Adipose tissue (tissue), 3 donors: ENCODE data around the gene CPED1. TPM values are rescaled to one million over a fixed set of nuclear protein-coding genes. Genes with fewer than 3 reads are reported as not detected.
"Not testable (repeated sequence)": the region's sequence is repeated elsewhere in the genome, so short reads cannot be mapped to it uniquely, and the experiment has no call there.

Experiments
- H3K27ac ChIP-seq: one replicate; pipeline ENCODE4 v1.5.1; 2013; ENCODE audit warnings: low read depth, low read length
- WGBS, 3 donors: extraction: QIAGEN DNeasy Blood & Tissue Kit; methylation state at CpG; one replicate each; pipeline ENCODE4 v1.1.7; 2013; 5-methylcytosine and 5-hydroxymethylcytosine counted together
- polyA plus RNA-seq, 3 donors: library from polyadenylated mRNA; stranded (reverse); fragments of 200-250 nt; gene quantifications; one replicate each; pipeline ENCODE4 v1.2.3, GENCODE V29; 2013
- donor health status: healthy with polysubstance abuse.
- donor health status: Bipolar disorder and iron deficiency.
- donor health status: healthy.

The CPED1 gene
- polyA plus RNA-seq, 3 donors = 0.92 to 15.1 (median 13.9) TPM

- no peak overlapping the region for H3K27ac ChIP-seq
Observed at GRCh38 chr7:120992965-120993494, 4.5 kb downstream of the CPED1 start.

GRCh38 chr7:120993553-120994191 lies 5.2 kb downstream of the CPED1 start:
- H3K27ac ChIP-seq = no peak overlapping the region
- 75 to 86% (median 85%) methylated on average over 5 of the region's 5 CpGs for WGBS, 3 donors

- 56 to 87% (median 68%) methylated on average over 5 of the region's 5 CpGs for WGBS, 3 donors
- H3K27ac ChIP-seq = no peak overlapping the region
Observed at GRCh38 chr7:120994512-120995410, 6.2 kb downstream of the CPED1 start.

- 52 to 79% (median 52%) methylated on average over 2 of the region's 2 CpGs for WGBS, 3 donors
- H3K27ac ChIP-seq = no peak overlapping the region
Observed at GRCh38 chr7:120995654-120996053, 7.1 kb downstream of the CPED1 start.

- 74 to 83% (median 75%) methylated on average over 2 of the region's 2 CpGs for WGBS, 3 donors
- H3K27ac ChIP-seq = no peak overlapping the region
Observed at GRCh38 chr7:120996333-120996987, 7.9 kb downstream of the CPED1 start.

GRCh38 chr7:120996988-120997345 lies 8.5 kb downstream of the CPED1 start:
- H3K27ac ChIP-seq = no peak overlapping the region

- H3K27ac ChIP-seq = no peak overlapping the region
- 66 to 86% (median 71%) methylated on average over 7 of the region's 7 CpGs for WGBS, 3 donors
Observed at GRCh38 chr7:120997882-120998474, 9.5 kb downstream of the CPED1 start.

- no peak overlapping the region for H3K27ac ChIP-seq
- WGBS, 3 donors = 52 to 77% (median 60%) methylated on average over 1 of the region's 1 CpG
Observed at GRCh38 chr7:120998520-120998919, 10.0 kb downstream of the CPED1 start.

GRCh38 chr7:120998996-120999565 lies 10.6 kb downstream of the CPED1 start:
- no peak overlapping the region for H3K27ac ChIP-seq
- WGBS, 3 donors = 70 to 83% (median 82%) methylated on average over 2 of the region's 2 CpGs

GRCh38 chr7:121000081-121000983 lies 11.8 kb downstream of the CPED1 start:
- 61 to 70% (median 61%) methylated on average over 9 of the region's 9 CpGs for WGBS, 3 donors
- H3K27ac ChIP-seq = no peak overlapping the region

- no peak overlapping the region for H3K27ac ChIP-seq
- WGBS, 3 donors = 75 to 86% (median 75%) methylated on average over 3 of the region's 3 CpGs
Observed at GRCh38 chr7:121001234-121001906, 12.9 kb downstream of the CPED1 start.

- no peak overlapping the region for H3K27ac ChIP-seq
- WGBS, 3 donors = 49 to 56% (median 52%) methylated on average over 2 of the region's 2 CpGs
Observed at GRCh38 chr7:121002048-121002756, 13.7 kb downstream of the CPED1 start.

GRCh38 chr7:121002757-121003200 lies 14.3 kb downstream of the CPED1 start:
- H3K27ac ChIP-seq = no peak overlapping the region
- 77 to 85% (median 83%) methylated on average over 5 of the region's 5 CpGs for WGBS, 3 donors

GRCh38 chr7:121003986-121004685 lies 15.6 kb downstream of the CPED1 start:
- 56 to 66% (median 65%) methylated on average over 5 of the region's 5 CpGs for WGBS, 3 donors

GRCh38 chr7:121005058-121005457 lies 16.5 kb downstream of the CPED1 start:
- not testable (repeated sequence) for H3K27ac ChIP-seq
- WGBS, 3 donors = 92 to 97% (median 96%) methylated on average over 4 of the region's 4 CpGs

More at GRCh38 chr7:121003986-121004685, 15.6 kb downstream of the CPED1 start:
- no peak overlapping the region for H3K27ac ChIP-seq
